Endothelial cell (in vitro differentiated cells): ENCODE results near the gene ZBTB20. TPM values are rescaled to one million over a fixed set of nuclear protein-coding genes. Genes with fewer than 3 reads are reported as not detected.

Experiments
- DNase-seq: peaks from one replicate; pipeline ENCODE4 v3.0.0; 2021; ENCODE audit warnings: low spot score
- H3K27ac Mint-ChIP-seq: one replicate; pipeline ENCODE4 v1.8.0; 2021; ENCODE audit warnings: mixed read lengths, inconsistent platforms; ENCODE audit not compliant: unreplicated experiment
- H3K27me3 Mint-ChIP-seq: one replicate; pipeline ENCODE4 v1.8.0; 2021; ENCODE audit warnings: mild to moderate bottlenecking, moderate library complexity, mixed read lengths, inconsistent platforms; ENCODE audit not compliant: unreplicated experiment
- H3K36me3 Mint-ChIP-seq: one replicate; pipeline ENCODE4 v1.8.0; 2021; ENCODE audit warnings: mild to moderate bottlenecking, low read depth, mixed read lengths, inconsistent platforms; ENCODE audit not compliant: unreplicated experiment
- H3K4me1 Mint-ChIP-seq: one replicate; pipeline ENCODE4 v1.8.0; 2021; ENCODE audit warnings: mild to moderate bottlenecking, mixed read lengths, inconsistent platforms; ENCODE audit not compliant: unreplicated experiment
- H3K4me3 Mint-ChIP-seq: one replicate; pipeline ENCODE4 v1.8.0; 2021; ENCODE audit warnings: mild to moderate bottlenecking, mixed read lengths, inconsistent platforms; ENCODE audit not compliant: unreplicated experiment
- H3K9me3 Mint-ChIP-seq: one replicate; pipeline ENCODE4 v1.8.0; 2021; ENCODE audit warnings: mixed read lengths, inconsistent platforms; ENCODE audit not compliant: unreplicated experiment
- CTCF ChIP-seq: fragments of 200-600 bp; sonication (generic); IDR thresholded peaks from one replicate; pipeline ENCODE4 v1.5.0; 2021; ENCODE audit warnings: antibody characterized with exemption; ENCODE audit not compliant: unreplicated experiment
- total RNA-seq: library from RNA; stranded (reverse); fragmentation: NEBNext Ultra II Directional; extraction: Animal tissue kit (Norgen Biotek cat#: 25700); gene quantifications from one replicate; pipeline ENCODE4 v1.2.1, GENCODE V29; 2021; ENCODE audit not compliant: unreplicated experiment

The ZBTB20 gene
- total RNA-seq, 1 donor from 2014 or later, result 4.2 TPM

GRCh38 chr3:115074502-115074901 lies 72.6 kb downstream of the ZBTB20 start:
- H3K4me3 Mint-ChIP-seq, result no peak overlapping the region
- no peak for DNase-seq
- no peaks in the 10 kb centered on the region for H3K4me1 Mint-ChIP-seq
- no peaks in the 10 kb centered on the region for H3K36me3 Mint-ChIP-seq
- H3K27me3 Mint-ChIP-seq, result no peaks in the 10 kb centered on the region
- no peak overlapping the region for H3K27ac Mint-ChIP-seq
- no peaks in the 10 kb centered on the region for H3K9me3 Mint-ChIP-seq
- no peak for TF ChIP-seq CTCF

GRCh38 chr3:115072265-115073021 lies 74.6 kb downstream of the ZBTB20 start:
- no peaks in the 10 kb centered on the region for H3K27me3 Mint-ChIP-seq
- no peak overlapping the region for H3K27ac Mint-ChIP-seq
- H3K9me3 Mint-ChIP-seq, result no peaks in the 10 kb centered on the region
- no peak for DNase-seq
- no peaks in the 10 kb centered on the region for H3K36me3 Mint-ChIP-seq
- H3K4me3 Mint-ChIP-seq, result no peak overlapping the region
- no peak for TF ChIP-seq CTCF
- no peaks in the 10 kb centered on the region for H3K4me1 Mint-ChIP-seq

DNA sequence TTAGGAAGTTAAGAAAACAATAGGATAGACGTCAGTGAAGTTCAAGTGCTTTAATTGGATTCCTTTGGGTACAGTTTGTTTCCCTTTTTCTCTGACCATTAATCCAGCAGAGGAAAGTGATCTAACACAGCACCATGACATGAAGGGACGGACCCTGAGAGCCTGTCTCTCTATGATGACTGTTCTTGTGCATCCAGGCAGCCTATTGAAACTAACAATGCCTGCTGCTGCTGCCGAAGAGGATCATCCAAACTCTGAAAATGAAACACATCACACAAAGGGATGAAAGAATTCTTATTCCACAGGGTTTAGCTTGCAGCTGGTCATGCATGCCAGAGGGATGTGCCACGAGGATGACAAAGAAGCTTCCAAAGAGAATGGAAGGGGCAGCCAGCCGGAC lies 75.5 kb downstream of the ZBTB20 start:
- TF ChIP-seq CTCF, result no peak
- no peaks in the 10 kb centered on the region for H3K27me3 Mint-ChIP-seq
- H3K27ac Mint-ChIP-seq, result no peak overlapping the region
- no peaks in the 10 kb centered on the region for H3K4me1 Mint-ChIP-seq
- H3K4me3 Mint-ChIP-seq, result no peak overlapping the region
- no peaks in the 10 kb centered on the region for H3K9me3 Mint-ChIP-seq
- H3K36me3 Mint-ChIP-seq, result no peaks in the 10 kb centered on the region
- DNase-seq, result no peak

DNA sequence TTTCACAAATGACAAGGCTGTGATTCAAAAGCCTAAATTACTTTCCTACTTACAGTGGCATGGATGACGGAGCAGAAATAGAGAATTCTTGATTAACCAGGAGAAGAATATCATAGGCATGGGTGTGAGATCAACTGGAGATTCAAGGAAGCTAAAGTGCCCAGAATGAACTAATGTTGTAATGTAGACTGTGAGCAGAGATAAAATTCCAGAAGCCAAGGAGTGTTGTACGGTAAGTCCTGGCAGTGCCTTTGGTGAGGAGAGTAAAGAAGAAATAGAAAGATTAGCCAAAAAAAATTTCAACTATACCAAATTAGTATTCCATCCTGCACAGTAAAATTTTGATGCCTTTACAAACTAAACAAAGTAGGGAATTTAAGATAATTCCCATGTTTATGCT lies 75.9 kb downstream of the ZBTB20 start:
- Mint-ChIP-seq H3K9me3 (no peaks in the 10 kb centered on the region), H3K4me1 (no peaks in the 10 kb centered on the region), H3K27me3 (no peaks in the 10 kb centered on the region), H3K36me3 (no peaks in the 10 kb centered on the region), H3K4me3 (no peak overlapping the region), H3K27ac (no peak overlapping the region)
- no peak for DNase-seq
- no peak for TF ChIP-seq CTCF

- no peaks in the 10 kb centered on the region for H3K36me3 Mint-ChIP-seq
- H3K27me3 Mint-ChIP-seq, result no peaks in the 10 kb centered on the region
- no peak for TF ChIP-seq CTCF
- H3K27ac Mint-ChIP-seq, result no peak overlapping the region
- H3K9me3 Mint-ChIP-seq, result no peaks in the 10 kb centered on the region
- no peak for DNase-seq
- no peaks in the 10 kb centered on the region for H3K4me1 Mint-ChIP-seq
- no peak overlapping the region for H3K4me3 Mint-ChIP-seq
Observed at GRCh38 chr3:115068799-115069198, 78.3 kb downstream of the ZBTB20 start.
